Naive thymus-derived CD8-positive, alpha-beta T cell (primary cell): ENCODE measurements around the gene DUS2. TPM values are rescaled to one million over a fixed set of nuclear protein-coding genes. Genes with fewer than 3 reads are reported as not detected.
"Not testable (repeated sequence)": the region's sequence is repeated elsewhere in the genome, so short reads cannot be mapped to it uniquely, and the experiment has no call there.

ENCODE experiments used
- ATAC-seq, 2 donors: fragments of 150-1000 bp; cut with Tn5 transposase in 1 of 2; sonication (Bioruptor Pico), chemical (Tn5 transposase) in 1 of 2; 1 replicate in 1 of 2; 2 replicates in 1 of 2; pipeline ENCODE4 v1.10.0; 2021; ENCODE audit warnings: mild to moderate bottlenecking in 2 of 2, moderate library complexity in 2 of 2
- POLR2A ChIA-PET: fragments of 350-600 bp; sonication (Branson Sonifier 250); formaldehyde crosslinking; loops from one replicate; lab custom pipeline; 2021; ENCODE audit warnings: antibody characterized with exemption; lab: Charles Lee
- DNase-seq, 10 donors: peaks; one replicate each; pipeline versions ENCODE4 v3.0.0 to v3.0.0-alpha.2; 2020 to 2022
- H3K27ac Mint-ChIP-seq, 10 donors: one replicate each; pipeline ENCODE4 v1.8.0; 2020 to 2022; ENCODE audit warnings: mild to moderate bottlenecking in 10 of 10, mixed read lengths in 10 of 10, moderate library complexity in 4 of 10, inconsistent platforms in 1 of 10
- H3K27me3 Mint-ChIP-seq, 5 donors: one replicate each; pipeline ENCODE4 v1.8.0; 2021 to 2022; ENCODE audit warnings: mixed read lengths in 5 of 5
- H3K36me3 Mint-ChIP-seq, 3 donors: one replicate each; pipeline ENCODE4 v1.8.0; 2020 to 2022; ENCODE audit warnings: mixed read lengths in 3 of 3, mild to moderate bottlenecking in 2 of 3, inconsistent platforms in 1 of 3
- H3K4me1 Mint-ChIP-seq, 4 donors: one replicate each; pipeline ENCODE4 v1.8.0; 2021 to 2022; ENCODE audit warnings: mixed read lengths in 4 of 4
- H3K4me3 Mint-ChIP-seq, 10 donors: one replicate each; pipeline ENCODE4 v1.8.0; 2020 to 2022; ENCODE audit warnings: mild to moderate bottlenecking in 10 of 10, mixed read lengths in 10 of 10, moderate library complexity in 6 of 10, inconsistent platforms in 1 of 10
- H3K9me3 Mint-ChIP-seq, 9 donors: one replicate each; pipeline ENCODE4 v1.8.0; 2020 to 2022; ENCODE audit warnings: mixed read lengths in 9 of 9, mild to moderate bottlenecking in 3 of 9, inconsistent platforms in 1 of 9, moderate library complexity in 1 of 9
- polyA plus RNA-seq, 3 donors: library from polyadenylated mRNA; unstranded; fragments of 300-500 nt; fragmentation: Illumina TruSeq; gene quantifications; one replicate each; pipeline ENCODE4 v1.2.3, GENCODE V29; 2021
- total RNA-seq, 8 experiments: library from RNA in 2 of 8; stranded (reverse) in 2 of 8; gene quantifications; one replicate each; pipeline ENCODE4 v1.2.3 and lab custom pipeline; 2021 to 2026

Gene DUS2
- total and polyA plus RNA-seq, 5 experiments from 2014 or later = 6.4 to 21.1 (median 13.1) TPM

- peak overlapping the region in 8 of 10 donors; percentile 20 to 56 (median 36) for H3K4me3 Mint-ChIP-seq
- H3K27me3 Mint-ChIP-seq = no peaks in the 10 kb centered on the region
- POLR2A ChIA-PET = interaction anchor here (1.4 kb wide), 1 partner anchor 12 kb away, joined by 5 read pairs; the partner anchor contains the start of gene NFATC3
These were observed 74.0 kb downstream of the DUS2 start for GRCh38 chr16:68097088-68097487.

GRCh38 chr16:68097895-68098294, 74.8 kb downstream of the DUS2 start:
- ATAC-seq (no peak), DNase-seq (no peak)
- Mint-ChIP-seq H3K27ac (peak overlapping the region in 5 of 10 donors; percentile 0 to 74 (median 16)), H3K4me3 (peak overlapping the region in 6 of 10 donors; percentile 9 to 48 (median 19)), H3K9me3 (peaks cover 0 to 3% (median 0%) of the 10 kb centered on the region in 9 donors), H3K36me3 (peaks cover 0 to 14% (median 0%) of the 10 kb centered on the region in 3 donors), H3K4me1 (peaks cover 43 to 90% (median 80%) of the 10 kb centered on the region in 4 donors), H3K27me3 (no peaks in the 10 kb centered on the region)
- POLR2A ChIA-PET = interaction anchor here (1.5 kb wide), 1 partner anchor 14 kb away, joined by 3 read pairs; no protein-coding TSS in a partner anchor

More at GRCh38 chr16:68097088-68097487, 74.0 kb downstream of the DUS2 start:
- DNase-seq (no peak), ATAC-seq (no peak)
- Mint-ChIP-seq H3K9me3 (no peaks in the 10 kb centered on the region), H3K4me1 (peaks cover 42 to 89% (median 78%) of the 10 kb centered on the region in 4 donors), H3K27ac (peak overlapping the region in 9 of 10 donors; percentile 1 to 74 (median 16)), H3K36me3 (peaks cover 0 to 11% (median 0%) of the 10 kb centered on the region in 3 donors)

GRCh38 chr16:68100488-68100887, 77.4 kb downstream of the DUS2 start:
- H3K27me3 Mint-ChIP-seq = no peaks in the 10 kb centered on the region
- H3K36me3 Mint-ChIP-seq = peaks cover 2 to 19% (median 10%) of the 10 kb centered on the region in 3 donors
- peak overlapping the region in 9 of 10 donors; percentile 14 to 84 (median 53) for H3K4me3 Mint-ChIP-seq
- DNase-seq (no peak), ATAC-seq (no peak)
- H3K4me1 Mint-ChIP-seq = peaks cover 38 to 92% (median 82%) of the 10 kb centered on the region in 4 donors
- peak overlapping the region in 8 of 10 donors; percentile 49 to 87 (median 76) for H3K27ac Mint-ChIP-seq
- POLR2A ChIA-PET = interaction anchor here (0.8 kb wide), 1 partner anchor 11 kb away, joined by 3 read pairs; no protein-coding TSS in a partner anchor
- peaks cover 0 to 6% (median 3%) of the 10 kb centered on the region in 9 donors for H3K9me3 Mint-ChIP-seq

- Mint-ChIP-seq H3K4me3 (peak overlapping the region in 9 of 10 donors; percentile 6 to 65 (median 17)), H3K4me1 (peaks cover 48 to 95% (median 87%) of the 10 kb centered on the region in 4 donors), H3K27me3 (no peaks in the 10 kb centered on the region), H3K36me3 (peaks cover 21 to 32% (median 26%) of the 10 kb centered on the region in 3 donors), H3K27ac (peak overlapping the region; percentile 7 to 87 (median 68)), H3K9me3 (peaks cover 0 to 33% (median 16%) of the 10 kb centered on the region in 9 donors)
- no peak for ATAC-seq
- POLR2A ChIA-PET = no interaction called here
- DNase-seq = no peak
These were observed 82.5 kb downstream of the DUS2 start for GRCh38 chr16:68105611-68106010.

GRCh38 chr16:68107230-68107928, 84.3 kb downstream of the DUS2 start:
- not testable (repeated sequence) for DNase-seq, H3K27me3 Mint-ChIP-seq, ATAC-seq
- Mint-ChIP-seq H3K9me3 (peaks cover 0 to 47% (median 21%) of the 10 kb centered on the region in 9 donors), H3K4me1 (peaks cover 50 to 95% (median 86%) of the 10 kb centered on the region in 4 donors), H3K36me3 (peaks cover 30 to 45% (median 36%) of the 10 kb centered on the region in 3 donors), H3K4me3 (peak overlapping the region in 7 of 10 donors; percentile 29 to 75 (median 58)), H3K27ac (peak overlapping the region in 5 of 10 donors; percentile 8 to 82 (median 73))
- POLR2A ChIA-PET = interaction anchor here (0.7 to 1.2 kb wide), 3 partner anchors 16 to 121 kb away, joined by 3 to 5 read pairs (median 3); no protein-coding TSS in a partner anchor

- peak overlapping the region in 6 of 10 donors; percentile 4 to 59 (median 28) for H3K4me3 Mint-ChIP-seq
- DNase-seq, H3K27me3 Mint-ChIP-seq, ATAC-seq: not testable (repeated sequence)
- POLR2A ChIA-PET = interaction anchor here (0.9 to 1.2 kb wide), 2 partner anchors 13 to 29 kb away, joined by 3 to 4 read pairs; no protein-coding TSS in a partner anchor
- H3K4me1 Mint-ChIP-seq = peaks cover 54 to 92% (median 87%) of the 10 kb centered on the region in 4 donors
- peak overlapping the region in 5 of 10 donors; percentile 8 to 75 (median 59) for H3K27ac Mint-ChIP-seq
- H3K36me3 Mint-ChIP-seq = peaks cover 30 to 46% (median 32%) of the 10 kb centered on the region in 3 donors
- peaks cover 0 to 50% (median 22%) of the 10 kb centered on the region in 9 donors for H3K9me3 Mint-ChIP-seq
These were observed 86.1 kb downstream of the DUS2 start for GRCh38 chr16:68109156-68109555.

- peak overlapping the region in 7 of 10 donors; percentile 27 to 80 (median 31) for H3K27ac Mint-ChIP-seq
- peaks cover 51 to 89% (median 85%) of the 10 kb centered on the region in 4 donors for H3K4me1 Mint-ChIP-seq
- DNase-seq, POLR2A ChIA-PET, H3K27me3 Mint-ChIP-seq, ATAC-seq: not testable (repeated sequence)
- peak overlapping the region in 6 of 10 donors; percentile 19 to 47 (median 28) for H3K4me3 Mint-ChIP-seq
- peaks cover 0 to 45% (median 22%) of the 10 kb centered on the region in 9 donors for H3K9me3 Mint-ChIP-seq
- H3K36me3 Mint-ChIP-seq = peaks cover 26 to 36% (median 28%) of the 10 kb centered on the region in 3 donors
These were observed 87.5 kb downstream of the DUS2 start for GRCh38 chr16:68110611-68111010.

GRCh38 chr16:68111379-68111778, 88.3 kb downstream of the DUS2 start:
- Mint-ChIP-seq H3K27me3 (no peaks in the 10 kb centered on the region), H3K27ac (peak overlapping the region in 9 of 10 donors; percentile 5 to 87 (median 35)), H3K9me3 (peaks cover 0 to 45% (median 22%) of the 10 kb centered on the region in 9 donors), H3K4me1 (peaks cover 54 to 88% (median 83%) of the 10 kb centered on the region in 4 donors), H3K4me3 (peak overlapping the region in 7 of 10 donors; percentile 4 to 49 (median 19)), H3K36me3 (peaks cover 26 to 36% (median 28%) of the 10 kb centered on the region in 3 donors)
- DNase-seq (no peak), ATAC-seq (no peak)
- POLR2A ChIA-PET = interaction anchor here (0.9 kb wide), 1 partner anchor 11 kb away, joined by 3 read pairs; no protein-coding TSS in a partner anchor

- Mint-ChIP-seq H3K4me3 (peak overlapping the region in 8 of 10 donors; percentile 15 to 81 (median 48)), H3K4me1 (peaks cover 49 to 91% (median 83%) of the 10 kb centered on the region in 4 donors), H3K27ac (peak overlapping the region; percentile 13 to 90 (median 70)), H3K27me3 (no peaks in the 10 kb centered on the region), H3K9me3 (peaks cover 0 to 38% (median 19%) of the 10 kb centered on the region in 9 donors), H3K36me3 (peaks cover 26 to 34% (median 30%) of the 10 kb centered on the region in 3 donors)
- no peak for DNase-seq
- ATAC-seq = no peak
- POLR2A ChIA-PET = no interaction called here
These were observed 90.1 kb downstream of the DUS2 start for GRCh38 chr16:68113059-68113761.

- Mint-ChIP-seq H3K9me3 (peaks cover 0 to 33% (median 17%) of the 10 kb centered on the region in 9 donors), H3K4me1 (peaks cover 48 to 91% (median 84%) of the 10 kb centered on the region in 4 donors), H3K27ac (peak overlapping the region in 5 of 10 donors; percentile 13 to 82 (median 62)), H3K27me3 (no peaks in the 10 kb centered on the region), H3K36me3 (peaks cover 23 to 30% (median 29%) of the 10 kb centered on the region in 3 donors), H3K4me3 (peak overlapping the region in 3 of 10 donors; percentile 5 to 70 (median 20))
- POLR2A ChIA-PET = no interaction called here
- DNase-seq (no peak), ATAC-seq (no peak)
These were observed 90.7 kb downstream of the DUS2 start for GRCh38 chr16:68113765-68114240.

- Mint-ChIP-seq H3K4me3 (peak overlapping the region in 6 of 10 donors; percentile 2 to 70 (median 25)), H3K27ac (peak overlapping the region in 4 of 10 donors; percentile 39 to 63 (median 58)), H3K4me1 (peaks cover 44 to 91% (median 84%) of the 10 kb centered on the region in 4 donors), H3K36me3 (peaks cover 12 to 32% (median 18%) of the 10 kb centered on the region in 3 donors), H3K9me3 (peaks cover 0 to 22% (median 8%) of the 10 kb centered on the region in 9 donors)
- DNase-seq, ATAC-seq, H3K27me3 Mint-ChIP-seq, POLR2A ChIA-PET: not testable (repeated sequence)
These were observed 91.9 kb downstream of the DUS2 start for GRCh38 chr16:68114939-68115338.
